Stomach (tissue), 4 donors: ENCODE data around the gene C4BPB.

Experiments used
- POLR2A ChIP-seq, 4 donors: fragments of 450-650 bp; IDR thresholded peaks; one replicate each; pipeline ENCODE4 v1.6.1; 2016; ENCODE audit warnings: antibody characterized with exemption in 4 of 4, control low read depth in 2 of 4, mild to moderate bottlenecking in 1 of 4, moderate library complexity in 1 of 4
- TF ChIP-seq, protein P1 (sequence below), 7 experiments: fragments of 450-650 bp in 4 of 7; fragments of 200-600 bp in 3 of 7; sonication (generic) in 3 of 7; IDR thresholded peaks; one replicate each; pipeline ENCODE4 v1.5.1; 2016 to 2019; ENCODE audit warnings: antibody characterized with exemption in 7 of 7, control low read depth in 2 of 7, mild to moderate bottlenecking in 1 of 7

DNA sequence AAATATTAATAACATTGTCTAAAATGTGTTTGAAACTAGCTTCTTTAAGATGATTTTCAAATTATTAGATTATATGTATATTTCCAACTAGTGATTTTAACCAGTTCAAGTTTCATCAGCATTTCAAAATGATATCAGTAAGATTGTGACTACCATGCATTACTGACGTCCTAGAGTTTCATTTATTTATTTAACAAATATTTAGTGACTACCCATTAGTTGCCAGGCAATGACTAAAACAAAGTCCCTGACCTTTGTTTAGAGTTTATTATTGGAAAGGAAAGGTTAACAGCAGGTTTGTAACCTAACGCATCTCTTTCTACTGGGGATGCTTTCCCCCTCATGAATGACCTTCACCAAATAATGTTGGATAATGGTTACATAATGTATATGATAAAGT lies 7.6 kb upstream of the C4BPB start:
- TF ChIP-seq POLR2A (IDR thresholded peaks at IDR 0.05) = no peak
- TF ChIP-seq, protein P1, sequence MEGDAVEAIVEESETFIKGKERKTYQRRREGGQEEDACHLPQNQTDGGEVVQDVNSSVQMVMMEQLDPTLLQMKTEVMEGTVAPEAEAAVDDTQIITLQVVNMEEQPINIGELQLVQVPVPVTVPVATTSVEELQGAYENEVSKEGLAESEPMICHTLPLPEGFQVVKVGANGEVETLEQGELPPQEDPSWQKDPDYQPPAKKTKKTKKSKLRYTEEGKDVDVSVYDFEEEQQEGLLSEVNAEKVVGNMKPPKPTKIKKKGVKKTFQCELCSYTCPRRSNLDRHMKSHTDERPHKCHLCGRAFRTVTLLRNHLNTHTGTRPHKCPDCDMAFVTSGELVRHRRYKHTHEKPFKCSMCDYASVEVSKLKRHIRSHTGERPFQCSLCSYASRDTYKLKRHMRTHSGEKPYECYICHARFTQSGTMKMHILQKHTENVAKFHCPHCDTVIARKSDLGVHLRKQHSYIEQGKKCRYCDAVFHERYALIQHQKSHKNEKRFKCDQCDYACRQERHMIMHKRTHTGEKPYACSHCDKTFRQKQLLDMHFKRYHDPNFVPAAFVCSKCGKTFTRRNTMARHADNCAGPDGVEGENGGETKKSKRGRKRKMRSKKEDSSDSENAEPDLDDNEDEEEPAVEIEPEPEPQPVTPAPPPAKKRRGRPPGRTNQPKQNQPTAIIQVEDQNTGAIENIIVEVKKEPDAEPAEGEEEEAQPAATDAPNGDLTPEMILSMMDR (IDR thresholded peaks at IDR 0.05) = no peak
